Peyer's patch (tissue), 4 donors: ENCODE measurements around the gene PCDHGA6.

Source experiments
- CTCF ChIP-seq, 6 experiments: fragments of 450-650 bp in 4 of 6; fragments of 200-600 bp in 2 of 6; sonication (generic) in 1 of 6; IDR thresholded peaks; one replicate each; pipeline ENCODE4 v1.5.1; 2017 to 2019; ENCODE audit warnings: antibody characterized with exemption in 6 of 6, mild to moderate bottlenecking in 3 of 6, moderate library complexity in 1 of 6
- POLR2A ChIP-seq, 2 donors: fragments of 450-650 bp; IDR thresholded peaks; one replicate each; pipeline ENCODE4 v1.5.1; 2017; ENCODE audit warnings: antibody characterized with exemption in 2 of 2, mild to moderate bottlenecking in 2 of 2, moderate library complexity in 2 of 2

- no peak for TF ChIP-seq CTCF (IDR thresholded peaks at IDR 0.05)
- TF ChIP-seq POLR2A (IDR thresholded peaks at IDR 0.05), result no peak
Measured at GRCh38 chr5:141374627-141375026, 936 bp downstream of the PCDHGA6 start.
